ENCODE results near the gene NEU3. TPM values are rescaled to one million over a fixed set of nuclear protein-coding genes. Genes with fewer than 3 reads are reported as not detected.

Gene NEU3
- total RNA-seq, 1 donor from 2014 or later, result 10.8 TPM

GRCh38 chr11:75022296-75022695, 33.6 kb downstream of the NEU3 start:
- Mint-ChIP-seq H3K9me3 (peaks cover 6% of the 10 kb centered on the region), H3K27ac (no peak overlapping the region), H3K4me3 (no peak overlapping the region), H3K36me3 (no peaks in the 10 kb centered on the region), H3K27me3 (no peaks in the 10 kb centered on the region), H3K4me1 (ENCODE audit: unreplicated experiment) (peaks cover 5% of the 10 kb centered on the region)
- DNase-seq (ENCODE audit: extremely low spot score, unreplicated experiment), result no peak
- TF ChIP-seq CTCF (conservative IDR thresholded peaks at IDR 0.05), result no peak

GRCh38 chr11:75022759-75023396, 34.1 kb downstream of the NEU3 start:
- H3K4me1 Mint-ChIP-seq (ENCODE audit: unreplicated experiment), result peaks cover 5% of the 10 kb centered on the region
- no peaks in the 10 kb centered on the region for H3K36me3 Mint-ChIP-seq
- peak; percentile 84 for DNase-seq (ENCODE audit: extremely low spot score, unreplicated experiment)
- H3K27ac Mint-ChIP-seq, result no peak overlapping the region
- H3K9me3 Mint-ChIP-seq, result peaks cover 6% of the 10 kb centered on the region
- H3K4me3 Mint-ChIP-seq, result no peak overlapping the region
- TF ChIP-seq CTCF (conservative IDR thresholded peaks at IDR 0.05), result peak; percentile 96
- no peaks in the 10 kb centered on the region for H3K27me3 Mint-ChIP-seq

- peaks cover 5% of the 10 kb centered on the region for H3K4me1 Mint-ChIP-seq (ENCODE audit: unreplicated experiment)
- H3K27me3 Mint-ChIP-seq, result no peaks in the 10 kb centered on the region
- H3K9me3 Mint-ChIP-seq, result peaks cover 4% of the 10 kb centered on the region
- no peak overlapping the region for H3K4me3 Mint-ChIP-seq
- no peak for TF ChIP-seq CTCF (conservative IDR thresholded peaks at IDR 0.05)
- DNase-seq (ENCODE audit: extremely low spot score, unreplicated experiment), result no peak
- H3K36me3 Mint-ChIP-seq, result no peaks in the 10 kb centered on the region
- no peak overlapping the region for H3K27ac Mint-ChIP-seq
These were observed 34.8 kb downstream of the NEU3 start for GRCh38 chr11:75023446-75024067.

GRCh38 chr11:75024068-75024449, 35.3 kb downstream of the NEU3 start:
- DNase-seq (ENCODE audit: extremely low spot score, unreplicated experiment), result no peak
- Mint-ChIP-seq H3K27me3 (no peaks in the 10 kb centered on the region), H3K9me3 (no peaks in the 10 kb centered on the region), H3K36me3 (no peaks in the 10 kb centered on the region), H3K27ac (no peak overlapping the region), H3K4me1 (ENCODE audit: unreplicated experiment) (peaks cover 5% of the 10 kb centered on the region), H3K4me3 (no peak overlapping the region)
- TF ChIP-seq CTCF (conservative IDR thresholded peaks at IDR 0.05), result no peak

- H3K36me3 Mint-ChIP-seq, result no peaks in the 10 kb centered on the region
These were observed 36.1 kb downstream of the NEU3 start for GRCh38 chr11:75024764-75025211.

More at GRCh38 chr11:75024764-75025211, 36.1 kb downstream of the NEU3 start:
- peaks cover 5% of the 10 kb centered on the region for H3K4me1 Mint-ChIP-seq (ENCODE audit: unreplicated experiment)
- no peak overlapping the region for H3K27ac Mint-ChIP-seq
- H3K9me3 Mint-ChIP-seq, result no peaks in the 10 kb centered on the region
- no peak for TF ChIP-seq CTCF (conservative IDR thresholded peaks at IDR 0.05)
- no peak overlapping the region for H3K4me3 Mint-ChIP-seq
- no peaks in the 10 kb centered on the region for H3K27me3 Mint-ChIP-seq
- DNase-seq (ENCODE audit: extremely low spot score, unreplicated experiment), result no peak
